HL-60 (cell line): ENCODE measurements around the gene UTP4.

Experiments used
- DNase-seq, 2 experiments: peaks; one replicate each; pipeline ENCODE4 v3.0.0-alpha.2; 2010 to 2020; ENCODE audit warnings: low read depth in 1 of 2, low spot score in 1 of 2
- H3K27ac ChIP-seq: fragments of 250-450 bp; sonication (Bioruptor Pico); replicated peaks from 2 replicates; pipeline ENCODE4 v1.5.1; 2020; ENCODE audit warnings: mild to moderate bottlenecking, moderate library complexity
- H3K27me3 ChIP-seq: fragments of 250-450 bp; sonication (Bioruptor Pico); 2 replicates; pipeline ENCODE4 v1.5.1; 2021; ENCODE audit warnings: mild to moderate bottlenecking, moderate library complexity; ENCODE audit not compliant: insufficient read depth, poor library complexity, severe bottlenecking
- H3K4me3 ChIP-seq: replicated peaks from 2 replicates; pipeline ENCODE4 v1.5.1; 2011; ENCODE audit warnings: mild to moderate bottlenecking, control low read depth, low read length; ENCODE audit not compliant: insufficient read depth
- CTCF ChIP-seq: IDR thresholded peaks from one replicate; pipeline ENCODE4 v1.5.1; 2011; ENCODE audit warnings: low read length, control low read depth, inconsistent platforms; ENCODE audit not compliant: insufficient read depth
- GABPA ChIP-seq: IDR thresholded peaks from 2 replicates; pipeline ENCODE4 v1.6.1; 2012; ENCODE audit warnings: low read depth
- POLR2AphosphoS5 ChIP-seq: IDR thresholded peaks from 2 replicates; pipeline ENCODE4 v1.6.1; 2012; ENCODE audit warnings: low read depth
- REST ChIP-seq: IDR thresholded peaks from 2 replicates; pipeline ENCODE4 v1.6.1; 2012; ENCODE audit warnings: low read depth; ENCODE audit not compliant: insufficient replicate concordance
- SPI1 ChIP-seq: IDR thresholded peaks from 2 replicates; pipeline ENCODE4 v1.6.1; 2012; ENCODE audit warnings: low read depth, mild to moderate bottlenecking, borderline replicate concordance

The UTP4 gene

GRCh38 chr16:69197573-69197972 lies 65.1 kb downstream of the UTP4 start:
- TF ChIP-seq CTCF: no peak
- no peak for TF ChIP-seq GABPA
- no peak for TF ChIP-seq REST
- no peak for TF ChIP-seq POLR2AphosphoS5
- no peak for TF ChIP-seq SPI1
- H3K27ac ChIP-seq: no peak overlapping the region

GRCh38 chr16:69199382-69199781 lies 66.9 kb downstream of the UTP4 start:
- H3K4me3 ChIP-seq: no peak overlapping the region
- peak in 1 of 2 experiments; percentile 59 for DNase-seq
- no peak overlapping the region for H3K27ac ChIP-seq
- TF ChIP-seq POLR2AphosphoS5 (no peak), CTCF (no peak), GABPA (no peak), REST (no peak), SPI1 (no peak)
- H3K27me3 ChIP-seq: no peaks in the 10 kb centered on the region

More at GRCh38 chr16:69197573-69197972, 65.1 kb downstream of the UTP4 start:
- no peak for DNase-seq
- H3K4me3 ChIP-seq: no peak overlapping the region
- H3K27me3 ChIP-seq: no peaks in the 10 kb centered on the region

GRCh38 chr16:69201291-69201690 lies 68.8 kb downstream of the UTP4 start:
- Histone ChIP-seq H3K4me3 (no peak overlapping the region), H3K27ac (no peak overlapping the region), H3K27me3 (no peaks in the 10 kb centered on the region)
- DNase-seq: no peak
- no peak for TF ChIP-seq GABPA
- no peak for TF ChIP-seq REST

- TF ChIP-seq GABPA (no peak), CTCF (no peak)
- DNase-seq: no peak
- H3K27me3 ChIP-seq: no peaks in the 10 kb centered on the region
- no peak overlapping the region for H3K27ac ChIP-seq
- no peak overlapping the region for H3K4me3 ChIP-seq
Observed at GRCh38 chr16:69201787-69202186, 69.3 kb downstream of the UTP4 start.
